ENCODE measurements around the gene RMI2.

RMI2 gene

DNA sequence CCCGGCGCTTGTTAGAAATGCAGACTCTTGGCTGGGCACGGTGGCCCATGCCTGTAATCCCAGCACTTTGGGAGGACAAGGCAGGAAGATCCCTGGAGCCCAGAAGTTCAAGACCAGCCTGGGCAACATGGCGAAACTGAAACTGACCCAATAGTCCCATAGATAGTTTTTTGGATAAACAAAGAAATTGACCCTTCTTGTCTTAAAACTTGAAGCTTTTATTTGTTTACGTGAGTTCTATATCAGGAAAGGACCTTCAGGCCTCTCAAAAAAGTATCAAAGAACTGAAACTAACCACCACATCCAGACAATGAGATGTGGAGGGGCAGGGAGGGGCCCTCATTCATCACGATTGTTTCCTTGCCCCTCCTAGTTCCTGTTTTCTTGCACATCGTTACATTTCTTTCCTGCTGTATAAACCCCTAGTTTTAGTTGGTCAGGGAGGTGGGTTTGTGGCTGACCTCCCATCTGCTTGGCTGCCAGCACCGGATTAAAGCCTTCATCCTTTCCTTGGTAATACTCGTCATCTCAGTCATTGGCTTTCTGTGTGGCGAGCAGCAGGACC, 34.2 kb upstream of the RMI2 start:
- in situ Hi-C loops (cut with MboI; ENCODE audit: low pct_unique_long_range_greater_than_20kb, low sequenced_read_pairs, unreplicated experiment) = no loop called here
- DNase-seq (ENCODE audit: low spot score) = peak; percentile 79
- TF ChIP-seq, protein P1, sequence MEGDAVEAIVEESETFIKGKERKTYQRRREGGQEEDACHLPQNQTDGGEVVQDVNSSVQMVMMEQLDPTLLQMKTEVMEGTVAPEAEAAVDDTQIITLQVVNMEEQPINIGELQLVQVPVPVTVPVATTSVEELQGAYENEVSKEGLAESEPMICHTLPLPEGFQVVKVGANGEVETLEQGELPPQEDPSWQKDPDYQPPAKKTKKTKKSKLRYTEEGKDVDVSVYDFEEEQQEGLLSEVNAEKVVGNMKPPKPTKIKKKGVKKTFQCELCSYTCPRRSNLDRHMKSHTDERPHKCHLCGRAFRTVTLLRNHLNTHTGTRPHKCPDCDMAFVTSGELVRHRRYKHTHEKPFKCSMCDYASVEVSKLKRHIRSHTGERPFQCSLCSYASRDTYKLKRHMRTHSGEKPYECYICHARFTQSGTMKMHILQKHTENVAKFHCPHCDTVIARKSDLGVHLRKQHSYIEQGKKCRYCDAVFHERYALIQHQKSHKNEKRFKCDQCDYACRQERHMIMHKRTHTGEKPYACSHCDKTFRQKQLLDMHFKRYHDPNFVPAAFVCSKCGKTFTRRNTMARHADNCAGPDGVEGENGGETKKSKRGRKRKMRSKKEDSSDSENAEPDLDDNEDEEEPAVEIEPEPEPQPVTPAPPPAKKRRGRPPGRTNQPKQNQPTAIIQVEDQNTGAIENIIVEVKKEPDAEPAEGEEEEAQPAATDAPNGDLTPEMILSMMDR (IDR thresholded peaks at IDR 0.05; ENCODE audit: extremely low read depth, insufficient read depth, missing control alignments) = no peak

DNA sequence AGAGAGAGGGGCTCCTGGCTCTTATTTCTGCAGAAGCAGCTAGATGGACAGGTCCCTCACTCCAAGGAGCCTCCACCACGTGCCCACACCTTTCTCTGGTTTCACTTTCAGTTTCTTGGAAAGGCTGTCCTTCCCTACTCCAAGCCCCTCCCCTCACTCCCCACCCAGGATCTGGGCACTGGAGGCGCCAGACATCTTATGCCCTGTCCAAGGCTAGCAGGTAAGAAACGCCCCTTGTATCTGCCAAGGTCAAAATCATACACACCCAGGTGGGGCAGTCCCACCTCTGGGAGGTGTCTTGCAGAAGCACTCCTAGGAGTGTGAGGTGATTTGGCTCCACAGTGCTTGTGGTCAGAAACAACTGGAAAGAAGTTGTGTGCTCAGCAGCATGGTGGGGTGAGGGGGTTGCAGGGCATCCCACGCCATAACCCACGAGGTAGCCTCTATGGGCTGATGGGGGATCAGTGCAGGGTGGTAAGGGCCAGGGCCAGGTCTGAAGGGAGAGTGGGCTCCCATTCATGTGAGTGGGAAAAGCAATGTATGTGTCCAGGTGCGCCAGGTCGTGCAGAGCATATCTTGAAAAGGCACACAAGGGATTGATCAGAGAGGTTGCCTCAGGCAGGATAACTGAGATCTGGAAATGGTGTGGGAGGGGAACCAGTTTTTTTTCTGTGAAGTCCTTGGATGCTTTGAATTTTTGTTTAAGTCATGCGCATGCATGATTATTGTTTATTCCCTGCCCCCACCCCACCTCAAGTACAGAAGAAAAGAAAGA, 32.4 kb upstream of the RMI2 start:
- no peak for DNase-seq (ENCODE audit: low spot score)
- TF ChIP-seq, protein P1 (IDR thresholded peaks at IDR 0.05; ENCODE audit: extremely low read depth, insufficient read depth, missing control alignments) = no peak
- in situ Hi-C loops (cut with MboI; ENCODE audit: low pct_unique_long_range_greater_than_20kb, low sequenced_read_pairs, unreplicated experiment) = no loop called here

DNA sequence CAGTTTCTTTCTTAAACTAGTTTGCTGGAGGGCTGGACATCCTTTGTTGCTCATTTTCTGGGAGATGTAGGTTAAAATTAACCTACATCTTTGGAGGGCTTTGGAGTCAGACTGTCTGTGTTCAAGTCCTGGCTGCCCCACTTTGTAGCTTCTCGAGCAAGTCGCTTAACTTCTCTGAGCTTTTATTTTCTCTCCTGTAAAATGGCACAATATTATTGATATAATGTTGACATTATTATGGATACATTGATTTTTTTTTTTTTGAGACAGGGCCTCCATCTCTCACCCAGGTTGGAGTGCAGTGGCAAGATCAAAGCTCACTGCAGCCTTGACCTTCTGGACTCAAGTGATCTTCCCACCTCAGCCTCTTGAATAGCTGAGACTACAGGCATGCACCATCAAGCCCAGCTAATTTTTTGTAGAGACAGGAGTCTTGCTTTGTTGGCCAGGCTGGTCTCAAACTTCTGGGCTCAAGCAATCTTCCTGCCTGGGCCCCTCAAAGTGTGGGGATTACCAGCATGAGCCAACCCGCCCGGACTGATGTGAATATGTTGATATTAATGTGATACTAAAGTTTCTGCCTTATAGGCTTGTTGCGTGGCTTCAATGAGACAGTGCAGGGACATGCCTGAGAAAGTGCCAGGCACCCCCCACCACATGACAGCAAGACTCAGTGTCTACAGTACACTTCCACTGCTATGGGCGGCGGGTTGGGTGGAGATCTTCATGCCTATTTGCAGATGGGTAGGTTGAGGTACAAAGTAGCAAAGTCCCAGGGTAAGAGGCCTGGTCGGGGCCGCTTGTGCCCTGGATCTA, 31.6 kb upstream of the RMI2 start:
- DNase-seq (ENCODE audit: low spot score) = no peak
- TF ChIP-seq, protein P1 (IDR thresholded peaks at IDR 0.05; ENCODE audit: extremely low read depth, insufficient read depth, missing control alignments) = no peak
- in situ Hi-C loops (cut with MboI; ENCODE audit: low pct_unique_long_range_greater_than_20kb, low sequenced_read_pairs, unreplicated experiment) = no loop called here

DNA sequence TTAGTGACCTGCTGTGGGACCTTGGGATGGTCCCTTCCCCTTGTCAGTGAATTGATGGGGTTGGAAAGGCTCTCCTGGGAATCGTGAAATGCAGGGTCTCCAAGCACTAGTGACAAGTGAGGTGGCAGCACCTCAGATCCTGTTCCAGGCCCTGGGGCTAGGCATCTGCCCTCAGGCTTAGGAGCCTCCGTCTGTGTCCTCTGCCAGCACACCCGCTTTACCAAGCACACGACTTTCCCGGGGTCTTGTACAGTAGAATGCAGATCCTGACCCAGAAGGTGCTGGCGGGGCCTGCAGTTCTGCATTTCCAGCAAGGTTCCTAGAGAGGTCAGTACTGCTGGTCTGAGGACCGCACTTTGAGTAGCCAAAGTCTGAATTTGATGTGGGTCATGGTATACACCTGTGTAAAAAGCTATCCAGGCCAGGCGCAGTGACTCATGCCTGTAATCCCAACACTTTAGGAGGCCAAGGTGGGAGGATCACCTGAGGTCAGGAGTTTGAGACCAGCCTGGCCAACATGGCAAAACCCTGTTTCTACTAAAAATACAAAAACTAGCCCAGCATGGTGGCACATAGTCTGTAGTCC, 30.9 kb upstream of the RMI2 start:
- DNase-seq (ENCODE audit: low spot score) = no peak
- in situ Hi-C loops (cut with MboI; ENCODE audit: low pct_unique_long_range_greater_than_20kb, low sequenced_read_pairs, unreplicated experiment) = no loop called here
- TF ChIP-seq, protein P1 (IDR thresholded peaks at IDR 0.05; ENCODE audit: extremely low read depth, insufficient read depth, missing control alignments) = no peak

DNA sequence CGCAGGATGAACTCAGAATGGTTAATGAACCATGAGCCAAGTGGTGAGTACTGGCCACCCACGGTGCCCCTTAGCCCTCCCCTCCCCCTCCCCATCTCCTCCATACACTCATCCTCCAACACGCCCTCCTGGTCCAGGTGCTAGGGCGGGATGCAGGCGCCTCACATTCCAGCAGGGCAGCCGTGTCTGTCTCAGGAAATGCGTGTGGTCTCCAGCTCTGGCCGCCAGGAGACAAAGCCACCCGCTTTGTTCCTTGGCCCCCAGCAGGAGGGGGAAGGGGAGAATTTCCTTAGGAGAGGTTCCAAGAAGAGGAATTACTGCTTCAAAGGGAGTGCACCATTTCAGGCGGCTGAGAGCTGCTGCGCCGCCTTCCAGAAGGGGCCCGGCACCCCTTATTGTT, 29.7 kb upstream of the RMI2 start:
- in situ Hi-C loops (cut with MboI; ENCODE audit: low pct_unique_long_range_greater_than_20kb, low sequenced_read_pairs, unreplicated experiment) = no loop called here
- DNase-seq (ENCODE audit: low spot score) = no peak
- TF ChIP-seq, protein P1 (IDR thresholded peaks at IDR 0.05; ENCODE audit: extremely low read depth, insufficient read depth, missing control alignments) = no peak

DNA sequence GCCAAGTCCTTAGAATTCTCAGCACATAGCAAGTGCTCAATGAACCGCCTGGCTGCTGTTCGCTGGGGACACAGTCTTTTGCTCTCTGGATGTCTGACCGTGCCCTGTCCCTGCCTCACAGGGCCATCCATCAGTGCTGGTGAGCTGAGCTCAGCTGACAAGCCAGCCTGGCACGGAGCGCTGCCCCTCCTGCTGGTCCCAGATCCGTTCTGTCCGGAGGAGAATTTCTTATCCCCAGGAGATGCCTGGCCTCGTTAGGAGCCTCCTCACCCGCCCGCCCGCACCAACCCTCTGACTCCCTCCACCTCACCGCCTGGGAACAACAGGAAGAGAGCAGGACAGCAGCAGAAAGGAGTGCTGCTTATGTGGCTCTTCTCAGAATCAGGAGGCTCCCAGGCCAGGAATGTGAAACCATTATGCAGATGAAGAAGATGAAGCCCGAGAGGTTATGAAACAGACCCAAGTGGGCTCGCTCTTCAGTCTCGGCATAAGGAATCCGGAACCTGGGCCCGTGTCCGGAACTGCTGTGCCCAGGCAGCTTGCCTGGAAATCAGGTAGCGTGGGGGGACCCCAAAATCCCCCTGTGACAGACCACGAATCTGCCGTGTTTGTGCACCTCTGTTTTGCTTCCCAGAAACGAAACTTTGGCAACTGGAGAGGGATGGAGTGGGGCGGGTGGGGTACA, 28.8 kb upstream of the RMI2 start:
- DNase-seq (ENCODE audit: low spot score) = no peak
- TF ChIP-seq, protein P1 (IDR thresholded peaks at IDR 0.05; ENCODE audit: extremely low read depth, insufficient read depth, missing control alignments) = no peak
- in situ Hi-C loops (cut with MboI; ENCODE audit: low pct_unique_long_range_greater_than_20kb, low sequenced_read_pairs, unreplicated experiment) = no loop called here

All from GM13977 (cell line).